GM19099 (cell line): Measurements from ENCODE around the gene DOCK6.
A peak's percentile ranks its signal among the peaks of the same experiment; 100 is the strongest.

ENCODE experiments used
- POLR2A ChIP-seq: IDR thresholded peaks from 3 replicates; pipeline ENCODE4 v1.6.1; 2011; ENCODE audit warnings: low read depth; ENCODE audit not compliant: insufficient read length; ENCODE audit errors: extremely low read depth

DOCK6 gene

GRCh38 chr19:11202488-11203193 lies 59.7 kb downstream of the DOCK6 start:
- no peak for TF ChIP-seq POLR2A

GRCh38 chr19:11201791-11202190 lies 60.5 kb downstream of the DOCK6 start:
- TF ChIP-seq POLR2A, result no peak

GRCh38 chr19:11200931-11201330 lies 61.4 kb downstream of the DOCK6 start:
- TF ChIP-seq POLR2A, result no peak

- no peak for TF ChIP-seq POLR2A
Observed at GRCh38 chr19:11200015-11200574, 62.2 kb downstream of the DOCK6 start.

- TF ChIP-seq POLR2A, result no peak
Observed at GRCh38 chr19:11199517-11199916, 62.8 kb downstream of the DOCK6 start.

GRCh38 chr19:11198769-11199424 lies 63.4 kb downstream of the DOCK6 start:
- no peak for TF ChIP-seq POLR2A

- no peak for TF ChIP-seq POLR2A
Observed at GRCh38 chr19:11198175-11198534, 64.2 kb downstream of the DOCK6 start.

- TF ChIP-seq POLR2A, result peak; percentile 62
Observed at GRCh38 chr19:11197291-11198174, 64.8 kb downstream of the DOCK6 start, which contains the start of gene KANK2. Gene KANK2 (minus strand): TSS chr19:11197545. CDS start chr19:11194511, 3,034 bp downstream.

GRCh38 chr19:11196406-11197287 lies 65.7 kb downstream of the DOCK6 start:
- TF ChIP-seq POLR2A, result no peak

GRCh38 chr19:11195681-11196080 lies 66.6 kb downstream of the DOCK6 start:
- no peak for TF ChIP-seq POLR2A

GRCh38 chr19:11194656-11195558 lies 67.4 kb downstream of the DOCK6 start:
- TF ChIP-seq POLR2A, result peak; percentile 37

- no peak for TF ChIP-seq POLR2A
Observed at GRCh38 chr19:11194173-11194572, 68.2 kb downstream of the DOCK6 start.
